HG03159 (cell line): ENCODE results near the gene ZNF292.
"Not testable (repeated sequence)": the region's sequence is repeated elsewhere in the genome, so short reads cannot be mapped to it uniquely, and the experiment has no call there.

Experiments
- ATAC-seq: cut with Tn5 transposase; IDR thresholded peaks from one replicate; pipeline ENCODE4 v1.9.1; 2021; ENCODE audit warnings: mild to moderate bottlenecking, moderate library complexity; ENCODE audit not compliant: unreplicated experiment

The ZNF292 gene

DNA sequence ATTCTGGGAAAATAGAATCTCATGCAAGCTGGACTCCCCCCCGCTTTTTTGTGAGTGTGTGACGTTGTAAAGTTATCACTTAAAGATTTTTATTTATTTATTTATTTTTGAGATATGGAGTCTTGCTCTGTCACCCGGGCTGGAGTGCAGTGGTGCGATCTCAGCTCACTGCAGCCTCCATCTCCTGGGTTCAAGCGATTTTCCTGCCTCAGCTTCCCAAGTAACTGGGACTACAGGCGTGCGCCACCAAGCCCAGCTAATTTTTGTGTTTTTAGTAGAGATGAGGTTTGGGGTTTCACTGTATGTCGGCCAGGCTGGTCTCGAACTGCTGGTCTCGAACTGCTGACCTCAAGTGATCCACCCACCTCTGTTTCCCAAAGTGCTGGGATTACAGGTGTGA is 2.2 kb downstream of the ZNF292 start:
- ATAC-seq, result not testable (repeated sequence)

DNA sequence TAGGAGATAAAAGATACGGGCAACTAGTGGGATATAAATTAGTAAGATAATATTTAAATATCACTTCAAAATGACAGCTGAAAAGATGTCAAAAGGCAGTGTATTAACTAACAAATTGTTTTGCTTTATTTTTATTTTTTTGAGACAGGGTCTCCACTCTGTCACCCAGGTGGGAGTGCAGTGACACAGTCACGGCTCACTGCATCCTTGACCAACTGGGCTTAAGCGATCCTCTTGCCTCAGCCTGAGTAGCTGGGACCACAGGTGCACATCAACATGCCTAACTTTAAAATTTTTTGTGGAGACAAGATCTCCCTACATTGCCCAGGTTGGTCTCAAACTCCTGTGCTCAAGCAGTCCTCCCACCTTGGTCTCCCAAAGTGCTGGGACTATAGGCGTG is 5.9 kb downstream of the ZNF292 start:
- no peak for ATAC-seq

DNA sequence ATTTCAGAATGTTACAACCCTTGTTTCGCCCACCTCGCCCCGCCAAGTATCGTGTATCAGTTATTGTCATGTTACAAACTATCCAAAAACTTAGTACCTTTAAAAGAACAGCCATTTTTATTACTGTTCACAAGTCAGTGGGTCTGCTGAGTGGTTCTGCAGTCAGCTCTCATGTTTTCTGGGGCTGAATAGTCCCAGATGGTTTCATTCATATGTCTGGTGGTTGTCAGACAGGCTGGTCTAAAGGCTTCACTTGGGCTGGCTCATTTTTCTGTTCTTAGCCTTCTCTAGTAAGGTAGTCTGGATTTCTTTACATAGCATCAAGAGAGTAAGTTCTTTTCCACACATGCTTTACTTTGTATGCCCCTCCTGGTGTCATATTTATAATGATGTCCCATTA is 8.6 kb downstream of the ZNF292 start:
- no peak for ATAC-seq

DNA sequence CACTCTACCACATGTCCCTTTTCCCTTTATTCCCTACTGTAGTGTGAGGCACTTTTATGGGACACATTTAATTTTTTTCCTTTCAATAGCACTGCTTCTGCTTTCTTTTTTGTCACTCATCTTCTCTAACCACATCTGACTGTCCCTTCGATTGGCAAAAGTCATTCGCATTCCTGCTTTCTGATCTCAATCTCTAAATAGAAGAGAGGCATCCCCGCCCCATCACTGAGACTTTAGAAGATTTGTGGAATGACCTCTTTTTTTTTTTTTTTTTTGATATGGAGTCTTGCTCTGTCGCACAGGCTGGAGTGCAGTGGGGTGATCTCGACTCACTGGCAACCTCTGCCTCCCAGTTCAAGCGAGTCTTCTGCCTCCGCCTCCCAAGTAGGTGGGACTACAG is 9.1 kb downstream of the ZNF292 start:
- no peak for ATAC-seq

DNA sequence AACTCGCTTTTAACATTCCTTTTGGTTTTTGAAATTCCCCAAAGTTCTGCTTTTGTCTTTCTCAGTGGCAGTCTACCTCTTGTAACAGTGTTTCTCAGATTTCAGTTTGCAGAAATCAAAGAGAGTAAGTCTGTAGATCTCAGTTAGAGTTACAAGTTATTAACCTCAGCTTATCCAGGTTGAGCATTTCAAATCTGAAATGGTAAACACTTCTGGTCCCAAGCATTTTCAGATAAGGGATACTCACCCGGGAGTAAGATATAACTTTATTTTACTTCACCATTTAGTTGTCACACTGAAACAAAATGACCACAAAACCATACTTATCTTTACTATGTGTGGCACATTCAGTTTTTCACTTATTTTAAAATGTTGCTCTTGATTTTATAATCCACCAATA is 9.8 kb downstream of the ZNF292 start:
- ATAC-seq, result no peak

DNA sequence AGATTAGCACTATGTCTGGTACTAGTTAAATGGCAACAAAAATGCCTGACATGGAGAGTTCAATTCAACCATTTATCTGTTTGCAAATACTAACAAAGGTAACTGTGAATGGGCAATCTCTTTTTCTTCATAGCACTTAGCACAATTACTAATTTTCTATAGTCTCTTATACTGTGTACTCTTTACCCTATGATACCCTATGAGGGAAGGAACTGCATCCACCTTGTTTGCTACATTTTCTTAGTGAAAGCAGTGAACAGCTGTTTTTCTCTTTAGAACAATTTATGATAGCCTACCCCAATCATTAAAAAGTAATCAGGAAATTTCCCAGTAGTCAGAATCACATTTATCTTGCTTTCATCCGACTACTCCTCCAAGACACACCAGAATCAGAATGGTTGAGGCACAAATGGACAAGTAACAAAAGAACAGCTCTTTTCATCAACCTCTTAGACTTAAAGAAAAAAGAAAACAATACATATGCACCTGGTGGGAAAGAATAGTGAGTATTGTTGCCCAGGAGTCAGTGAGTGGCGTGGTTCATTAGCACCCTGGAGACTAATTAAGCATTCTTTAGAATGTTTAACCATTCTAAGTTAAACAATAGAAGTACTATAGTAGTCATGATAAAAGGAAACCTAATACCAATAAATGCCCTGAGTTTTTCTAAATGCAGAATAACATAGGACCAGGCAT is 16.7 kb downstream of the ZNF292 start:
- ATAC-seq, result no peak

DNA sequence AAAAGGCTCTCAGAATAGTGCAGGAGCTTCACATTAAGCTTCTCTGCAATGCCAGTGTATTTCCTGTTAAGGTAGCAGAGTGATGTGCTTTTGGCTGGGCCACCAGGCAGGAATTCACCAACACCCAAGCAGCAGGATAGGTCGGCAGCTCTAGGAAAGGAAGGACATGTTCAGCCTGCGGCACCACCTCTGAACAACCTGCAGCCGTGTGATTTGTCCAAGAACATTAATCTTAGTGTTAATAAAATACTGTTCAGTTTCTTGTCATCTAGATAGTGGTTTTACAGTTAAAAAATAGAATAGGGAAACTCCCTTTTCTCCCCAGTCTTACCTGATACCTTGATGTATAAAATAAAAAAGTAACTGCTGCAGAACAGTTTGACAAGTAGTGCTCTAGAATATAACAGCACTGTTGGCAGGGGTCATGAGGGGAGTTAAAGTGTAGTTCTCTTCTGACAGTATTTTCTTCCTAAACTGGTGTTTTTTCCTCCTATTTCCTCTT is 18.8 kb downstream of the ZNF292 start:
- ATAC-seq, result no peak

DNA sequence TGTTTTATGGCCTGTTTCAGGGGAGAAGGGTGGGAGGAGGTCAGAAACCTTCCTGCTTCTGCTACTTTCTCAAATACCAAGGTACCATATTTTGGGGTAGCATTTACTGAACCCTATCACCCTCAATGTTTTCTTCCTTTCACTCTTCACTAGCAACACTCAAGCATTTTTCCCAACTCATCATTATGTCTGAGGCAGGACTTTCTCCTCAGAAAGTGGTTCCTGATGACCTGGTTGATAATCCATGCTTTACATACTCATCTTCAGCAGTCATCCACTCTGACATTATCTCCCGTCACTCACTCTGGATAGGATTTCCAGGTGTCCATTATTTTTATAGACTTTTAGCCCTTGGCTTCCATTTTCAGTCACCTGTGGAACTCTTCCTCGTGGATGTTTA is 21.1 kb downstream of the ZNF292 start:
- ATAC-seq, result no peak

DNA sequence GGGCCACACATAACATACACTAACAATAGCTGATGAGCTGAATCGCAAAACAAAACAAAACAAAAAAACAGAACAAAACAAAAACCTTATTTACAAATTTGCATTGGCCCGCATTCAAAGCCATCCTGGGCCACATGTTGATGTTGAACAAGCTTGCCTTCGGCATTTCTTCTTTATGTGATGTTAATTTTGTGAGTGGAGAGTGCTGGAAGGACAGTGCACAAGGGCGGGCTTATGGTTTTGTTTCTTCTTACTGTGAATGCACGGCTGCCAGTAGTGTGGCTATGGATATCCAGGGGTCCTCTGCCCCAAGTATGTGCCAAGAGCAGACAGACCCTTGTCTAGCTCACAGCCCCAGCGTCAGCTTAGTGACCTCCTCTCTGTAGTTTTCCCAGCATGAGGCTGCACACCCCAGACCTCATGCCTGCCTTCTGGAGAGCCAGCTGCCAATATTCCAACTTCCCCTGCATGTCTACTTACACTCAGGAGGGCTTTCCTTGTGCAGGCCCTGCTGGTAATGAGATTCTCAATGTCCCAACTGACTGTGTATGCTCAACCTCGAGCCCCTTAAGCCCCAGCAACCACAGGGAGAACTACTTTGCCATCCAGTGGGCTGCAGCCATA is 24.9 kb downstream of the ZNF292 start:
- no peak for ATAC-seq

DNA sequence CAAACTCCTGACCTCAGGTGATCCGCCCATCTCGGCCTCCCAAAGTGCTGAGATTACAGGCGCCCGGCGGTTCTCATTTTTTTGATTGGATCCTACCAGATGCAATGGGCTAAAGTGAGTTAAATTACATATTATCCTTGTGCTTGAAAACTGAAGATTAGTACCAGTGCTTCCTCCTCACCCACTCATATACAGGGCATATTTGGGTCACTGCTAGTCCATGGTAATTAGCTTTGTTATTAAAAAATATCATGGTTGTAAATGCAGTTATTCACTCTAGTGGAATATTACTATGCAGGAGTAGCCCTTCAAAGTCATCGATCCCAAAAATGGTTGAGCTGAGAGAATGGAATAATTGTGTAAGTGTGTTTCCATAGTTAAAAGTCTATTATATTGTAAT is 26.5 kb downstream of the ZNF292 start:
- ATAC-seq, result no peak

DNA sequence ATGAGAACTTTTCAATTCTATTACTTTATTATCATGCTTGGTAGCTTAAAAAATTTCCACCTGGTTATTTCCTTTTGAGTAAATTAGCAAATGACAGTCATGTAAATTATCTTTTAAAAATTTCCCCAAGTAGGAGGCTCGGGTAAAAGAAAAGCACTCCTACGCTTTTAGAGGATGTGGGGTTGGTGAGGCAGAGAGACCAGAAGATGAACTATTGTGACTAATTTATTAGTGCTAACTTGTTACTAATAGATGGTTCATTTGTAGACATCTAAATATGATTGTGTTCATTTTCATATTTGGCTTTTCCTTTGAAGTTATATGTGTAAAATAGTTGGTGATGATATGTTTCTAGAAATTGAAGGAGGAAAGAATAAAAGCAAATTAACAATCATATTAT is 27.0 kb downstream of the ZNF292 start:
- ATAC-seq, result peak; percentile 72

DNA sequence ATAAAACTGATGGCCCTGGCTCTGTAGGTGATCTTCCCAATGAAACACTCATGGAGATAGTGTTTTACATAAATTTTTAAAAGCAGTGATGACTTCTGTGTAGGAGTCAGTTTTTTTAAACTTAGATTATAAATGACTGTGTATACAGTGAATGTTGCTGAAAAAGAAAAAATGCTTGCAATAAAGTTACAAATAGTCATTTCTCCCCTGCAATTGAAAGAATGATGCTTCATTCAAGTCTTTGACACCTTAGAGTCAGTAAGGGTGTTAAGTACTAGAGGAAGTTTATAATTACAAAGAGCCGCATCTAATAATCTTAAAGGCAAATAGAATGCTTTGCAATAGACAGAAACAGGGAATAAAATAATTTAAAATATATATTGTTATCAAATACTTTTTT is 27.6 kb downstream of the ZNF292 start:
- ATAC-seq, result peak; percentile 17

DNA sequence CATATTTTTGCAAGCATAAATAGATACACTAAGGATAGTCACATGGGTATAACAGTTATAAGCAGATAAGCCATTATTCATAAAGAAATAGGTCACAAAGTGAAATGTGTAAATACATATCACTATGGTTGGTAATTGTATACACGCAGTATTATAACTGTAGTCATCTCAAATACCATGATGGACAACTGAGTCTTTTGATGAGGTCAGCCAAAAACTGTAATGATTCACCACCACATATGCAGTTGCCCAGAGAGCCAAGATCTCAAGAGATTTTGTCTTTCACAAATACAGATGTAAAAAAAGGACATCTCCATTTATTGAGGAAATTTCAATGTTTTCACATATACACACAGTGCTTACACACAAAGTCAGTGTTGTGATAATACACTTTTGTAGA is 28.3 kb downstream of the ZNF292 start:
- no peak for ATAC-seq

DNA sequence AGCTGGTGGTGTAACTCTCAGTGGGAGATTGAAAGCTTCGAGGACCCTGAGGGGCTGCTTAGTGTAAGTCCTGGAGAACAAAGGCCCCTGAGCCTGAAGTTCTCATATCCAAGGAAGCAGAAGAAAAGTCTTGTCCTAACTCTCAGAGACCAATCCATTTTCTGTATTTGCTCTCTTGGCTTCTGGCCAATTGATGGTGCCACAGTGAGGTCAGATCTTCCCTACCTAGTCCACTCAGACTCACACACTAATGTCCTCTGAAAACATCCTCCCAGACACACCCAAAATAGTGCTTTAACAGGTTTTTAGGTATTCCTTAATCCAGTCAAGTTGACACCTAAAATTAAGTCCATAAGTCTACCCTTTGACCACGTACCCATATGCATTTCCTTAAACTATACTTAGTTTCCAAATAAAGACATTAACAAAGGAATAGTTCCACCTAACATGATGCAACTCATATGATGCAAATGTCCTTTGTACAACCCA is 29.4 kb downstream of the ZNF292 start:
- no peak for ATAC-seq

DNA sequence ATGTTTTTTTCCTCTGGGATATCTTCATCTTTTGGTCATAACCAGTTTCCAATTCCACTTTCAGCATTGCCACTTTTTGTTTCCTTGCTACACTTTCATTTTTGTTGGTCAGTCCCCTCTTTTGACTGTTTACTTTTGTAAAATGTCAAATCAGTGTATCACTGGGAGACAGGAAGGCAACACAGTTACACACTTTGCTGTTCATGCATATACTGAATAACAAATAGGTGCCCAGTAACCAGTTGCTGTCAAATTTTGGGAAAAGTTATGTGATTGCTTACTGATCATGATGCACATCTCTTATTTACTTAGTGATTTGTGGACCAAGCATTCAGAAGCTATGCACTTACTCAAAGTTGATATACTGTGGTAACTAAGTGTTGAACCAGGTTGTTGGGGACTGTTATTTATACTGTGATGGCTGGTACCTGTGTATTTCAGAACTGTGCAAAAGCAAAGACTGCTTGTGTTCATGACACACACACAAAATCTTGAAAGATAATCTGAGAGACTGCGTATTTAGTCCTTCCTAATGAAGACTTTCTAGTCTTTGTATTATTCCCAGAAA is 41.0 kb downstream of the ZNF292 start:
- no peak for ATAC-seq

DNA sequence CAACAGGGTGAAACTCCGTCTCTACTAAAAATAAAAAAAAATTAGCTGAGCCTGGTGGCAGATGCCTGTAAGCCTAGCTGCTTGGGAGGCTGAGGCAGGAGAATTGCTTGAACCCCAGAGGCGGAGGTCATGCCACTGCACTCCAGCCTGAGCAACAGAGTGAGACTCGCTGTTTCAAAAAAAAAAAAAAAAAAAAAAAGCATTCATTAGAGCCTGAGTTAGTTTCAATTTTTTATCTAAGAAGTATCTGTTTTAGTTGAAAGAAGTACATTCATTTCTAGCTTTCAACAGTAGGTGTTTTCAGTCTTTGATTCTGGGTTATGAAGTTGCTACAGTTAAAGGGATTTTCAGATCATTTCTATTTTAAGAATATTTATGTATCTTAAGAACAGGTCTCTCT is 42.2 kb downstream of the ZNF292 start:
- peak; percentile 60 for ATAC-seq

DNA sequence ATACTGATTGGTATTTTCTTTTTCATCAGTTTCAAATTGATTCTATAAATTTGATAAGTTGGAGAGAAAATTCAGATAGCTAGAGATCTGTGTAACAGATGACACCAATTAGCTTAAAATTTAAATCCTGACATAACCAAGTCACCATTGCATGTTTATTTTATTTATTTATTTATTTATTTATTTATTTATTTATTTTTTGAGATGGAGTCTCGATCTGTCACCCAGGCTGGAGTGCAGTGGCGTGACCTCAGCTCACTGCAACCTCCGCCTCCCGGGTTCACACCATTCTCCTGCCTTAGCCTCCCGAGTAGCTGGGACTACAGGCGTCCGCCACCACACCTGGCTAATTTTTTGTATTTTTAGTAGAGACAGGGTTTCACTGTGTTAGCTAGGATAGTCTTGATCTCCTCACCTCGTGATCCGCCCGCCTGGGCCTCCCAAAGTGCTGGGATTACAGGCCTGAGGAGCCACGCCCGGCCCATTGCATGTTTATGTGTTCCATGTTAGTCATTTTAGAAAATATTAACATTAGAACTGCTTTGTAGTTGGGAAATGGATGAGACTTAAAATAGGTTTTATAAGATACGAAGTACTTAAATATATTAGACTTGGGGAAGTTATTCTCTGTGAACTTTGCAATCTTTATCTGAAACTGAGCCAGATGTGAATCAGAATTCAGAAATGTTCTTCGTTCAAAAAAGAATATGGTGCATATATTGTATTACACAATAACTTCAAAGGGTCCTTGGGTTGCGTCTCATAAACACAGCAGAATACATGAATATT is 42.9 kb downstream of the ZNF292 start:
- ATAC-seq, result not testable (repeated sequence)

DNA sequence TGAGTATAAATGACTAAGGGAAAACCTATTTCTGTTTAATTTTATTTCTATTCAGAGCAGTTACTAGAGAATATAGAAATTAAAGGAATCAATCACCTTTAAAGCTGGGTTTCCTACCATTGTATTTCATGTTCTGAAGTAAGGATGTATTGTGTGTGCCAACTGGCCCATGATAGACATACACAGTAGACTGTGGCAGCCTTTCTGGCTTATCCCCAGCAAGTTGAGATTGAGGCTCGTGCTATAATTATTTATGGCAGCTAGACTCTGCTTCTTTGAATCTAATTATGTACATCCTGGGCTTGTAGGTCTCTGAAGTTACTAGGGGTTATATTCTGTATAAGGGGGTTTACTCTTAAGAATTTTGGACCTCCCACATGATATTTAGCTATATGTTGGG is 44.4 kb downstream of the ZNF292 start:
- ATAC-seq, result no peak

DNA sequence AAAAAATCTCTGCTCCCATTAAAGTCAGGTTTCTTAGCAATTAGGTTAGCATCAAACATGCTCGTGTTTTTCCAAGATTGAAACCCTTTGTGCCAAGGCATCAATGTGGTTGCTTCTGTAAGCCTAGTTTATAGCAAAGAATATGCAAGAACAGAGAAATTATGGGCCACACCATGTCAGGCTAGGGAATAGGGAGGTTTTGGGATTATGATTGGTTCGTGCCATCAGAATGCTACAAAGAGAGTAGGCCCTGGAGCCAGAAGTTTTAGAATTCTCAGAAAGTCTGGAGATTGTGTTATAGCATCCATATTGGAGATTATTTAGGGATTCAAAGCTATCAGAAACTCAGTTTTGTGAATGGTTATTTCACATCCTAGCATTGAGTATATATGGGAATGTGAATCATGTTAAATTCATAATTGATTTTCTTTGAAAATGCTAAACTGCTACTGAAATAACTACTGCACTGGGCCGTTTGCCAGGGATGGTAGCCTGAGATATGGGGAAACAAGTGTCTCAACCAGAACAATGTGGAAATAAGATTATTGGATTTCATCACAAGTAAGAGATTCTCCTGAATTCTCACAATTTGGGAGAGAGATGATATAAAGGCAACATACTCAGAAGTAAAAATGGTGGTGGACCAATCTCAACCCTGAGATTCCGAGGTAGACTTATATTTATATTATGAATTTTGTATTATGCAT is 45.3 kb downstream of the ZNF292 start:
- ATAC-seq, result no peak

DNA sequence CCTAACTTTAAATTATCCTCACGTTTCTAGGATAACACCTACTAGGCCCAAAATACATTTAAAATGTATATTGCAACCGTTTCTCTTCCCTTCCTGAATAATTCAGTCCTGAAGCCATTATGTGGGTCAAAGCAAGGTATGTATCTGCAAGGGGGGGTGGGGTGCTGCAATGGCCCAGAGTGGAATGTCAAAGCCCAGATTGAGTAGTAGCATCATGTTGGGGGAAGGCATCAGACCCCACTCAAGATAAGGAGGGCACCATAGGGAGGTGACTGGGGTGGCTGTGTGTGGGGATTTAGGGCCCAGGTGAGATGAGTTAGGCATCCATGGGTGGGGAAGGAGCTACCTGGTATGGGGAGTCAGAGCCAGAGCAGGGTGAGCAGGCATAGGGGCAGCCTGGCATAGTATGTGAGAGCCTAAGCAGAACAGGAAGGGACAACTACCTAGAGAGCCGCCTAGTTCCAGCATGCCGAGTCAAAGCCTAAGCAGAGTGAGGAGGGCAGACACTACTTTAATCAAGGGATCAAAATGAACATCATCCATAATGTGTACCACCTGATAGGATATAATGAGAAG is 48.2 kb downstream of the ZNF292 start:
- no peak for ATAC-seq
